Measurements from ENCODE around the gene USP3. TPM values are rescaled to one million over a fixed set of nuclear protein-coding genes. Genes with fewer than 3 reads are reported as not detected.

USP3 gene
- total RNA-seq, 4 donors from 2014 or later, result 36.6 to 50.3 (median 45.5) TPM

- H3K27me3 ChIP-seq, result no peaks in the 10 kb centered on the region
- H3K9me3 ChIP-seq, result no peaks in the 10 kb centered on the region
- 63 to 73% methylated on average over 4 to 5 of the region's 5 CpGs for WGBS, 2 donors (ENCODE audit: low coverage in 1 of 2)
Measured at GRCh38 chr15:63495780-63496488, 8.5 kb upstream of the USP3 start.

GRCh38 chr15:63497642-63498467, 6.5 kb upstream of the USP3 start:
- no peak for TF ChIP-seq POLR2AphosphoS5 (IDR thresholded peaks at IDR 0.05)
- TF ChIP-seq POLR2A (IDR thresholded peaks at IDR 0.05), result no peak
- no peak for TF ChIP-seq EP300 (IDR thresholded peaks at IDR 0.05)
- no peak for TF ChIP-seq CTCF (IDR thresholded peaks at IDR 0.05)
- 72 to 92% methylated on average over 5 to 8 of the region's 8 CpGs for WGBS, 2 donors (ENCODE audit: low coverage in 1 of 2)
- ATAC-seq, result no peak

More at GRCh38 chr15:63495780-63496488, 8.5 kb upstream of the USP3 start:
- no peak for TF ChIP-seq EP300 (IDR thresholded peaks at IDR 0.05)
- TF ChIP-seq POLR2AphosphoS5 (IDR thresholded peaks at IDR 0.05), result no peak
- TF ChIP-seq CTCF (IDR thresholded peaks at IDR 0.05), result no peak
- TF ChIP-seq POLR2A (IDR thresholded peaks at IDR 0.05), result no peak
- peaks cover 2 to 13% (median 11%) of the 10 kb centered on the region in 3 donors for H3K4me1 ChIP-seq
- H3K4me3 ChIP-seq, result no peak overlapping the region
- no peaks in the 10 kb centered on the region for H3K36me3 ChIP-seq
- ATAC-seq, result no peak
- H3K27ac ChIP-seq, result no peak overlapping the region

GRCh38 chr15:63499175-63499549, 5.2 kb upstream of the USP3 start:
- 84 to 100% methylated on average over 2 to 3 of the region's 6 CpGs for WGBS, 2 donors (ENCODE audit: low coverage in 1 of 2)
- Histone ChIP-seq H3K36me3 (no peaks in the 10 kb centered on the region), H3K27me3 (no peaks in the 10 kb centered on the region), H3K27ac (peak overlapping the region in 1 of 4 donors; percentile 21), H3K9me3 (no peaks in the 10 kb centered on the region), H3K4me1 (peaks cover 4 to 37% (median 20%) of the 10 kb centered on the region in 3 donors), H3K4me3 (no peak overlapping the region)
- ATAC-seq, result no peak
- TF ChIP-seq CTCF (IDR thresholded peaks at IDR 0.05), result no peak
- no peak for TF ChIP-seq POLR2A (IDR thresholded peaks at IDR 0.05)
- TF ChIP-seq POLR2AphosphoS5 (IDR thresholded peaks at IDR 0.05), result no peak
- TF ChIP-seq EP300 (IDR thresholded peaks at IDR 0.05), result no peak

More at GRCh38 chr15:63497642-63498467, 6.5 kb upstream of the USP3 start:
- no peaks in the 10 kb centered on the region for H3K36me3 ChIP-seq
- no peaks in the 10 kb centered on the region for H3K27me3 ChIP-seq
- H3K4me3 ChIP-seq, result no peak overlapping the region
- peak overlapping the region in 1 of 4 donors; percentile 2 for H3K27ac ChIP-seq
- H3K4me1 ChIP-seq, result peaks cover 4 to 25% (median 13%) of the 10 kb centered on the region in 3 donors
- H3K9me3 ChIP-seq, result no peaks in the 10 kb centered on the region

- WGBS, 2 donors (ENCODE audit: low coverage in 1 of 2), result 91% methylated on average over 4 of the region's 4 CpGs
- H3K36me3 ChIP-seq, result no peaks in the 10 kb centered on the region
- no peak for ATAC-seq
- TF ChIP-seq POLR2A (IDR thresholded peaks at IDR 0.05) (no peak), CTCF (IDR thresholded peaks at IDR 0.05) (no peak), EP300 (IDR thresholded peaks at IDR 0.05) (no peak), POLR2AphosphoS5 (IDR thresholded peaks at IDR 0.05) (no peak)
- peaks cover 4 to 37% (median 20%) of the 10 kb centered on the region in 3 donors for H3K4me1 ChIP-seq
- no peaks in the 10 kb centered on the region for H3K9me3 ChIP-seq
- no peaks in the 10 kb centered on the region for H3K27me3 ChIP-seq
- no peak overlapping the region for H3K4me3 ChIP-seq
- H3K27ac ChIP-seq, result no peak overlapping the region
Measured at GRCh38 chr15:63499611-63500010, 4.8 kb upstream of the USP3 start.

Measured in gastroesophageal sphincter (tissue), 4 donors.